AG04449 (cell line): Measurements from ENCODE around the gene MAST4.

Experiments used
- CTCF ChIA-PET: fragments of 350-600 bp; formaldehyde crosslinking; extraction: SDS; loops from one replicate; lab custom pipeline; 2021; ENCODE audit warnings: antibody characterized with exemption; lab: Yijun Ruan, JAX
- POLR2A ChIA-PET: fragments of 400-600, 350-600 bp; formaldehyde crosslinking; extraction: SDS; loops from one replicate; lab custom pipeline; 2020; ENCODE audit warnings: antibody characterized with exemption, inconsistent platforms; lab: Yijun Ruan, JAX
- DNase-seq: peaks from one replicate; pipeline ENCODE4 v3.0.0-alpha.2; 2010; ENCODE audit warnings: low read depth, low spot score
- H3K4me3 ChIP-seq: 2 replicates; pipeline ENCODE4 v1.5.1; 2011; ENCODE audit warnings: low read depth, mild to moderate bottlenecking, control low read depth, low read length
- TF ChIP-seq, protein P1 (sequence below): IDR thresholded peaks from one replicate; pipeline ENCODE4 v1.5.1; 2011; ENCODE audit warnings: mild to moderate bottlenecking, moderate library complexity, low read length, control low read depth, inconsistent platforms; ENCODE audit not compliant: insufficient read depth; ENCODE audit errors: missing control alignments

Gene MAST4

DNA sequence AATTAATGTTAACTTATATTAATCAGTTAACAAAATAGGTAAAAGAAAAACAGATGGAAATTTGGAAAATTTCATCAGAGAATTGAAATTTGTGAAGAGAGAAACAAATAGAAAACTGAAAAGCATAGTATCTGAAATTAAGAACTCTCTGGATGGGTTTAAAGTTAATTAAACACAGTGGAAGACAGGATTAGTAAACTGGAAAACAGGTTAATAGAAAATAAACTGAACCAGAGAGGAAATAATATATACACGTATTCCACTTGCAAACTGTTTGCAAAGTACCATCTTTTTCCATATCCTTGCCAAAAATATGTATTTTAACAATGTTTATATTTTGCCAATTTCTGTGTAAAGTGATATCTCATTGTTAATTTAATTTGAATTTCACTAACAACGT, 342.9 kb downstream of the MAST4 start:
- TF ChIP-seq, protein P1, sequence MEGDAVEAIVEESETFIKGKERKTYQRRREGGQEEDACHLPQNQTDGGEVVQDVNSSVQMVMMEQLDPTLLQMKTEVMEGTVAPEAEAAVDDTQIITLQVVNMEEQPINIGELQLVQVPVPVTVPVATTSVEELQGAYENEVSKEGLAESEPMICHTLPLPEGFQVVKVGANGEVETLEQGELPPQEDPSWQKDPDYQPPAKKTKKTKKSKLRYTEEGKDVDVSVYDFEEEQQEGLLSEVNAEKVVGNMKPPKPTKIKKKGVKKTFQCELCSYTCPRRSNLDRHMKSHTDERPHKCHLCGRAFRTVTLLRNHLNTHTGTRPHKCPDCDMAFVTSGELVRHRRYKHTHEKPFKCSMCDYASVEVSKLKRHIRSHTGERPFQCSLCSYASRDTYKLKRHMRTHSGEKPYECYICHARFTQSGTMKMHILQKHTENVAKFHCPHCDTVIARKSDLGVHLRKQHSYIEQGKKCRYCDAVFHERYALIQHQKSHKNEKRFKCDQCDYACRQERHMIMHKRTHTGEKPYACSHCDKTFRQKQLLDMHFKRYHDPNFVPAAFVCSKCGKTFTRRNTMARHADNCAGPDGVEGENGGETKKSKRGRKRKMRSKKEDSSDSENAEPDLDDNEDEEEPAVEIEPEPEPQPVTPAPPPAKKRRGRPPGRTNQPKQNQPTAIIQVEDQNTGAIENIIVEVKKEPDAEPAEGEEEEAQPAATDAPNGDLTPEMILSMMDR, result no peak
- ChIA-PET CTCF (no interaction called here), POLR2A (no interaction called here)
- no peak for DNase-seq
- H3K4me3 ChIP-seq, result no peak overlapping the region

DNA sequence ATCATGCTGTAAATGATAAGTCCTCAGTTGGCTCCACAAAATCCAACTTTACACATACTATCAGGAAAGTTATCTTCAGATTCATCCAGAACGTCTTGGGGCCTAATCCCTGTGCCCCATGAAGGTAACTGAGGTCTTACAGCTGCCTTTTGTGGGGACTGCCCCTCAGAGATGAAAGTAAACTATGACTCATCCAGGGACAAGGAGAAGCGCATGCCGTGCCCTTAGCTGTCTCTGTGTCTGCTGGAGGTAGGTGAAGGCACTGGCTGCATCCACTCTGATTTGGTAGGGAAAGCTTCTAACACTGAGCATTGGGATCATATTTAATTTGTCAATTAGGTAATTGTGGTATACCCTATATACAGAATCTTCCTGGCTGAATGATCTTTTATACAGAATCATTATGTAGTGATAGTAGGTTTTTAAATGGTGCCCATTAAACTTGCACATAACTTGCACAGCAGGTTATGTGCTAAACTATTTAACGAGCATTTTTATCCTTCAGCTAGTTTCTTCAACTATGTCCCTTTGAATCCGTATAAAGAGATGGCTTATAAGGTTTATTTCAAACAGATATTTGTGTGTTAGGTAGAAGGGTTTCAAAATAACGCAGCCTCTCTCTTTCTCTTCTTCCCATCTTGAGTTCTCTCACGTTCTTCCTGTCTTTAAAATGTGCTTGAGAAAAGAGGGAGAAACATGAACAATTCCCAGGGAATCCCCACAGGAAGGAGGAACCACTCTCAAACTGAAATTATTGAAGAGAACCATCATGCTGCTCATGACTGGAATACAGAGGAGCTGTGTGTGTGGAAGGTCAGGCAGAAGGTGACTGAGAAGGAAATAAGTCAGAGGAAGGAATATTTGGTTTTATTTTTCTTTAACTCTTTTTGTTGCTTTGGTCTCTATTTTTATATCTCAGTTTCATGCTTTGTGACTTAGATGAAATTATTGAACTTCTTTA, 349.5 kb downstream of the MAST4 start:
- ChIA-PET CTCF (interaction anchor here (1.0 to 2.3 kb wide), 3 partner anchors 12 to 204 kb away, joined by 3 to 5 read pairs (median 3); no protein-coding TSS in a partner anchor), POLR2A (no interaction called here)
- DNase-seq, result no peak
- TF ChIP-seq, protein P1, result no peak
- H3K4me3 ChIP-seq, result no peak overlapping the region

DNA sequence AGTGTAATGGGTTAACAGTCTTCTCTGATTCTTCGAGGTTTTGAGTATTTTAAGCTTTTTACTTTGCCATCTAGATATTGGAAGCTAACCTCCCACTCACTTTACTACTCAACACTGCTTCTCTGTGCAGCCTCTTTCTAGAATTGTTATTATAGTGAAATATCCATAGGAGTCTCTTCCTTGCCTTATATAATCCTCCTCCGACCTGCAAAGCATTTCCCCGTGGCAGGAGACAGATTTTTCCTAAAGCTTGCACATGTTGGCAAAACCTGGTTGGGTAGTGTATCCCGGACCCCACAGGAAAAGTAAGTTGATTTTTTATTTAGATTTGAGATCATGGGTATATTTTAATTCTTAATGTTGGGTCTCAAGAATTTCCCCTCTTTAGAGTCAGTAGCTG, 351.3 kb downstream of the MAST4 start:
- POLR2A ChIA-PET, result no interaction called here
- H3K4me3 ChIP-seq, result no peak overlapping the region
- TF ChIP-seq, protein P1, result no peak
- CTCF ChIA-PET, result interaction anchor here (2.3 kb wide), 2 partner anchors 10 to 40 kb away, joined by 5 to 6 read pairs; no protein-coding TSS in a partner anchor
- DNase-seq, result no peak

DNA sequence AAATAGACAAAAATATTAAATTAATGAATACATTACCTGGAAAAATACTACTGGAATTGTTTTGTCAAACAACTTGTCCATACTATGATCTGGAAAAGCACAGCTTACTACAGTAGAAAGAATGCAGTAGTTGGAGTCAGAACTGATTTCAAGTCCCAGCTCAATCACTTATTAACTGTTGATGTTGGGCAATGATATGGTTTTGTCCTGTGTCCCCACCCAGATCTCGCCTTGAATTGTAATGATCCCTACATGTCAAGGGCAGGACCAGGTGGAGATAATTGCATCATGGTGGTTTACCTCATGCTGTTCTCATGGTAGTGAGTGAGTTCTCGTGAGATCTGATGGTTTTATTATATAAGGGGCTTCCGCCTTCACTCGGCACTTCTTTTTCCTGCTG, 352.9 kb downstream of the MAST4 start:
- TF ChIP-seq, protein P1, result no peak
- H3K4me3 ChIP-seq, result no peak overlapping the region
- POLR2A ChIA-PET, result no interaction called here
- CTCF ChIA-PET, result no interaction called here
- DNase-seq, result no peak

DNA sequence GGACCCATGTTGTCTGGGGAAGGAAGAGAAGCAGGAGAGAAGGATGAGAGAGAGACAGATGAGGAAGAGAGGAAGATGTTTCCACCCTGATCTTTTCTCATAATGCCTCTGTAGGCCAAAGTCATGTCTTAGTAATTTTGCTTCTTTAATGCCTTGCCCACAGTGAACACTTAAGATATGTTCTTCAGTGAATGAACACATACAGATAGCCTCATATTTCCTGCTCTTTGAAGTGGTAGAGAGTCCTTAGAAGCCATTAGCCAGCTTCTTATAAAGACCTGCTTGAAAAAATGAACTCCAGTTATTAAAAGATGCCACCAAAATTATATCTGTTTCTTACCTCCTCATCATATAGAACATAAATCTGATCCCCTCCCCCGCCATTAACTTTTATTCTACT, 356.0 kb downstream of the MAST4 start:
- DNase-seq, result no peak
- ChIA-PET CTCF (no interaction called here), POLR2A (no interaction called here)
- TF ChIP-seq, protein P1, result no peak
- no peak overlapping the region for H3K4me3 ChIP-seq

DNA sequence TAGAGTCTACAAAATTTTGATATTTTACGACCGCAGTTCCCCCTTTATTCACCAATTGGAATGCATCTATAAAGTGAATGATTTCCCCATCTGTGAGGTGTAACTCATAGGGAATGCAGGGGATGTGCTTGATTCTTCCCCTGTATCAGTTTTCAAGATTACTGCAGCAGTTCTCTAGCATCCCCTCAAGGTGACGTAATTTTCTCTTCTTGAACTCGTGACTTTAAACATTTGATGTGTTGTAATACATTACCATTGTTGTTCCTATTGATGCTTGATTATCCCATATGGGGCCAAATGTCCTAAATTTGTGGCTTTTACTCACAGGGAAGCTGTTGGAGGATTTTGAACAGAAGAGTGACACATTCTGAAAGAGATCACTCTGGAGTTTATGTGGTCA, 360.2 kb downstream of the MAST4 start:
- ChIA-PET CTCF (interaction anchor here (1.8 kb wide), 1 partner anchor 31 kb away, joined by 5 read pairs; no protein-coding TSS in a partner anchor), POLR2A (no interaction called here)
- no peak overlapping the region for H3K4me3 ChIP-seq
- TF ChIP-seq, protein P1, result no peak
- no peak for DNase-seq
